Thymus (tissue), 14 donors: ENCODE data around the gene TMEM201. TPM values are rescaled to one million over a fixed set of nuclear protein-coding genes. Genes with fewer than 3 reads are reported as not detected.

Source experiments
- DNase-seq, 9 donors: peaks; one replicate each; pipeline ENCODE4 v3.0.0-alpha.2; 2013; ENCODE audit warnings: low spot score in 9 of 9, low read depth in 6 of 9, missing footprints in 1 of 9
- H3K27ac ChIP-seq, 2 donors: one replicate each; pipeline ENCODE4 v1.5.1; 2013; ENCODE audit warnings: control low read depth in 1 of 2, low read depth in 1 of 2, low read length in 1 of 2, mild to moderate bottlenecking in 1 of 2, moderate library complexity in 1 of 2
- H3K27me3 ChIP-seq, 2 donors: one replicate each; pipeline ENCODE4 v1.5.1; 2013; ENCODE audit warnings: low read length in 1 of 2; ENCODE audit not compliant: control insufficient read depth in 2 of 2, insufficient read depth in 1 of 2
- H3K36me3 ChIP-seq, 2 donors: one replicate each; pipeline ENCODE4 v1.5.1; 2013; ENCODE audit warnings: low read length in 1 of 2, mild to moderate bottlenecking in 1 of 2, moderate library complexity in 1 of 2; ENCODE audit not compliant: control insufficient read depth in 2 of 2, insufficient read depth in 2 of 2
- H3K4me1 ChIP-seq, 2 donors: one replicate each; pipeline ENCODE4 v1.5.1; 2013; ENCODE audit warnings: low read length in 2 of 2; ENCODE audit not compliant: control insufficient read depth in 2 of 2, insufficient read depth in 2 of 2
- H3K4me3 ChIP-seq, 2 donors: one replicate each; pipeline ENCODE4 v1.5.1; 2013; ENCODE audit warnings: low read length in 2 of 2, control low read depth in 1 of 2, mild to moderate bottlenecking in 1 of 2
- H3K9me3 ChIP-seq, 2 donors: one replicate each; pipeline ENCODE4 v1.5.1; 2013; ENCODE audit warnings: low read length in 1 of 2, mild to moderate bottlenecking in 1 of 2; ENCODE audit not compliant: control insufficient read depth in 2 of 2, insufficient read depth in 1 of 2
- WGBS: extraction: QIAGEN DNeasy Blood & Tissue Kit; methylation state at CpG from one replicate; pipeline ENCODE4 v1.1.7; 2013; 5-methylcytosine and 5-hydroxymethylcytosine counted together
- long read RNA-seq, 10 donors: transcript quantifications; one replicate each; lab custom pipeline, GENCODE V29; 2026
- polyA plus RNA-seq: library from polyadenylated mRNA; stranded (reverse); fragments of 200-250 nt; gene quantifications from one replicate; pipeline ENCODE4 v1.2.3, GENCODE V29; 2013
- total RNA-seq: library from RNA; stranded (reverse); fragments of 120-200 nt; gene quantifications from one replicate; pipeline ENCODE4 v1.2.4, GENCODE V29; 2013
- donor health status: healthy.

Gene TMEM201, protein sequence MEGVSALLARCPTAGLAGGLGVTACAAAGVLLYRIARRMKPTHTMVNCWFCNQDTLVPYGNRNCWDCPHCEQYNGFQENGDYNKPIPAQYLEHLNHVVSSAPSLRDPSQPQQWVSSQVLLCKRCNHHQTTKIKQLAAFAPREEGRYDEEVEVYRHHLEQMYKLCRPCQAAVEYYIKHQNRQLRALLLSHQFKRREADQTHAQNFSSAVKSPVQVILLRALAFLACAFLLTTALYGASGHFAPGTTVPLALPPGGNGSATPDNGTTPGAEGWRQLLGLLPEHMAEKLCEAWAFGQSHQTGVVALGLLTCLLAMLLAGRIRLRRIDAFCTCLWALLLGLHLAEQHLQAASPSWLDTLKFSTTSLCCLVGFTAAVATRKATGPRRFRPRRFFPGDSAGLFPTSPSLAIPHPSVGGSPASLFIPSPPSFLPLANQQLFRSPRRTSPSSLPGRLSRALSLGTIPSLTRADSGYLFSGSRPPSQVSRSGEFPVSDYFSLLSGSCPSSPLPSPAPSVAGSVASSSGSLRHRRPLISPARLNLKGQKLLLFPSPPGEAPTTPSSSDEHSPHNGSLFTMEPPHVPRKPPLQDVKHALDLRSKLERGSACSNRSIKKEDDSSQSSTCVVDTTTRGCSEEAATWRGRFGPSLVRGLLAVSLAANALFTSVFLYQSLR
- 1.7 TPM for total RNA-seq
- polyA plus RNA-seq = 4.4 TPM
- long read RNA-seq, donor 1 = 0 reads
- long read RNA-seq, donor 2 = 0 reads
- long read RNA-seq, donor 3, partial matches to known transcripts = 0 of 1 reads
- long read RNA-seq, donor 3, other reads (novel, unspliced or antisense) = 0 of 1 reads
- long read RNA-seq, donor 4 = 0 reads
- long read RNA-seq, donor 5, partial matches to known transcripts = 0 of 1 reads
- long read RNA-seq, donor 5, other reads (novel, unspliced or antisense) = 0 of 1 reads
- long read RNA-seq, donor 6, partial matches to known transcripts = 0 of 3 reads
- long read RNA-seq, donor 6, other reads (novel, unspliced or antisense) = 0 of 3 reads
- long read RNA-seq, donor 7, partial matches to known transcripts = 0 of 1 reads
- long read RNA-seq, donor 7, other reads (novel, unspliced or antisense) = 0 of 1 reads
- long read RNA-seq, donor 8 = 0 reads
- long read RNA-seq, donor 9, partial matches to known transcripts = 0 of 1 reads
- long read RNA-seq, donor 9, other reads (novel, unspliced or antisense) = 0 of 1 reads
- long read RNA-seq, donor 10, partial matches to known transcripts = 0 of 1 reads
- long read RNA-seq, donor 10, other reads (novel, unspliced or antisense) = 0 of 1 reads

DNA sequence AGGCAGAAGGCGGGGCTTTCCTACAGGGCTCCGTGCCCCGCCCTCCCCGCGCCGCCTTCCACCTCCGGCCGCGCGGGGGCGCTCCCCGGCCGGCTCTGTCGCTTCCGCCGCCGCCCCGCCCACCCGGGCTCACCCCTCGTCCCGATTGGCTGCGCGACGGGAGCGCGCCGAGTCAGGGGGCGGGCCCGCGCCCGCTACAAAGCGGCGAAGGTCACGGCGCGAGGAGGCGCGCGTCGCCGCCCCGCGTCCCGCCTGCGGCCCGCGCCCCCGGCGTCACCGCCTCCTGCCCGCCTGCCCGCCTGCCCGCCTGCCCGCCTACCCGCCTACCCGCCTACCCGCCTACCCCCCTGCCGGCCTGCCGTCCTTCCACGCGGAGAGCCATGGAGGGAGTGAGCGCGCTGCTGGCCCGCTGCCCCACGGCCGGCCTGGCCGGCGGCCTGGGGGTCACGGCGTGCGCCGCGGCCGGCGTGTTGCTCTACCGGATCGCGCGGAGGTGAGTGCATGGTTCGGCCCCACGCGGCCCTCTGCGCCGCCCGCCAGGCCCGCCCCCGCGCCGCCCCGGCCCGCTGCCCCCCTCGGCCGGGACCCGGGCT is at the start of gene TMEM201:
TSS of gene TMEM201 (plus strand) at position 361 of the 593 bp plus-strand sequence. CDS start at position 381, 20 bp downstream.
- Histone ChIP-seq H3K27me3 (peaks cover 0 to 3% of the 10 kb centered on the region in 2 donors), H3K4me3 (peak within 1 kb of the TSS; percentile 64 to 80), H3K9me3 (no peaks in the 10 kb centered on the region), H3K36me3 (peaks cover 0 to 2% of the 10 kb centered on the region in 2 donors), H3K4me1 (peaks cover 8 to 48% of the 10 kb centered on the region in 2 donors), H3K27ac (peak within 1 kb of the TSS in 1 of 2 donors; percentile 53)
- peak; percentile 69 to 96 (median 90) for DNase-seq
- WGBS = under 1% methylated on average over 94 of the region's 94 CpGs

DNA sequence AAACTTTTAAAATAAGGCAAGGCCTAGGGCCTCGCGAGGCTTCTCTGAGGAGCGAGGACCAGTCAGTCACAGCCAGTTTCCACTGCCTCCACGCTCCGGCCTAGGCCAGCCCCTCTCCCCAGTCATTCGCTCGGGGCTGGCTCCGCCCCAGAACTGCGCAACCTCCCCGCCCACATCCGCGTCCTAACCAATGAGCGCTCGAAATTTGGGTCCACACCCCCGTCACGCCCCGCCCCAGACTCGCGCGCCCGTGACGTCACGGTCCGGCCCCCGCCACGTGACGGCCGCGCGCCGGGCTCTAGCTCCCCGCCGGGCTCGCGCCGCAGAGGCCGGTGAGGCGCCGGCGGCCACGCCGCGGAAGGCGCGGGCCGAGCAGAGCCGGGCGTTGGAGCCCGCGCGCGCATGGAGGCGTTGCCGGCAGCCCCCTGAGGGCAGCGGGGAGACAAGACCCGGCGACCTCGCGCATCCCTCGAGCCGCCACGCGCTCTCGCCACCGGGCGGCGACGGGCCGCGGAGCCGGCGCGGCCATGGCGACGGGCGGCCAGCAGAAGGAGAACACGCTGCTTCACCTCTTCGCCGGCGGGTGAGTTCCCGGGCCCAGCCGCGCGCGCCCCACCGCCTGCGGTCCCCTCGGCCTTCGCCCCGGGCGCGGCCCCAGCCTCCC is 49.4 kb upstream of the TMEM201 start, which contains the start of gene SLC25A33:
TSS of gene SLC25A33 (plus strand) at position 301 of the 664 bp plus-strand sequence. CDS start at position 528, 227 bp downstream.
- Histone ChIP-seq H3K9me3 (no peaks in the 10 kb centered on the region), H3K27ac (peak within 1 kb of the TSS; percentile 63 to 70), H3K36me3 (no peaks in the 10 kb centered on the region), H3K4me3 (peak within 1 kb of the TSS; percentile 70 to 84), H3K27me3 (peaks cover 0 to 4% of the 10 kb centered on the region in 2 donors), H3K4me1 (peaks cover 11 to 26% of the 10 kb centered on the region in 2 donors)
- under 1% methylated on average over 92 of the region's 92 CpGs for WGBS
- DNase-seq = peak; percentile 87 to 96 (median 90)

DNA sequence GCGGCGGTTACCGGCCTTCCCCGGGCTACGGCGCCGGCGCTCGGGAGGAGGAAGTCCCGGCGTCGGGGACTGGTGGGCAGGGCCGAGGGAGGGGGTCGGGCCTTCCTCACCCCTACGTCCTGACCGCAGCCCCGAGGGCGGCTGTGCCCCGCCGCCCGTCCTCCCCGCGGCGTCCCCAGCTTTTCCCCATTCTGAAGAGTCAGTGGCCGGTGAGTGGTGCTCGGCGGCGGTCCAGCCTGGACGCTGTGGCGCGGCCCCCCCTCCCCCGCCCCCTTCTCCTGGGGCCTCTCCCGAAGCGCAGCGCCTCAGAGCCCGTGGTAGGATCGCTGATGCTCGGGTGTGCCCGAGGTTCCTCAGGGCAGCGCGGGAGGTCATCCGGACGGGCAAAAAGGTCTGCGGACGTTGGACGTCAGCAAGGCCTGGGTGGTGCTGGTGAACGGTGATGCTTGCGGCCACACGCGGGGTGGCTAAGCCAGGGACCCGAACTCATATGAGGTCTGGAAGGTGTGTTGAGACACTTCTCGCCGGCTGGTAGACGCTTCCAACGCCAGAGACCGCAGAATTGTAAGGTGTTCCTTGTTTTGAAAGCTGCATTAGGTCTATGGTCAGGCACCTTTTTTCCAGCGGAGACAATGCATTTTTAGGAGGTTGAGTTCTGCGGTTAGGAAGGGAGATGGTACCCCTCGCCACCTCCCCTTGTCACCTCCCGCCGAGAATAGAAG is 48.7 kb upstream of the TMEM201 start:
- Histone ChIP-seq H3K4me1 (peaks cover 11 to 26% of the 10 kb centered on the region in 2 donors), H3K9me3 (no peaks in the 10 kb centered on the region), H3K27me3 (peaks cover 0 to 4% of the 10 kb centered on the region in 2 donors), H3K4me3 (peak overlapping the region; percentile 70 to 84), H3K36me3 (no peaks in the 10 kb centered on the region), H3K27ac (peak overlapping the region in 1 of 2 donors; percentile 70)
- peak in 4 of 9 donors; percentile 28 to 65 (median 38) for DNase-seq
- 3% methylated on average over 61 of the region's 61 CpGs for WGBS

DNA sequence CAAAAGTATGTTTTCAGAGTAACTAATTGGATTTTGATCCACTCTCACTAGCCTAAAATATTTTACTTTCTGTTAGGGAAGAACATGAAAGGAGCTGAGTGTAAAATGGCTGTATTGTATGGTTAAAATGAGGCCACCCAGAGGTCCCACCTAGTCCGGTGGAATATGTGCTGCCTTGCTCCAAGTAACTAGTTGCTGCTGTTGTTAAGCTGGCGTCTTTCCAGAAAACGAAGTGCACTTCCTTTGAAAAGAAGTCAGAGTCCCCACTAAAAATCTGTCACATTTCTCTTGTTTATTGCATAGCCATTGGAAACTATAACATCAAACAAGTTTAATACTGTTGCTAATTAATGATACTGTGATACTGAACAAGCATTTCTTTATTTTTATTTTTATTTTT is 46.3 kb upstream of the TMEM201 start:
- Histone ChIP-seq H3K27me3 (peaks cover 0 to 4% of the 10 kb centered on the region in 2 donors), H3K9me3 (no peaks in the 10 kb centered on the region), H3K4me3 (no peak overlapping the region), H3K27ac (no peak overlapping the region), H3K36me3 (no peaks in the 10 kb centered on the region), H3K4me1 (peaks cover 11 to 26% of the 10 kb centered on the region in 2 donors)
- DNase-seq = no peak
- WGBS = 46% methylated on average over 3 of the region's 3 CpGs

DNA sequence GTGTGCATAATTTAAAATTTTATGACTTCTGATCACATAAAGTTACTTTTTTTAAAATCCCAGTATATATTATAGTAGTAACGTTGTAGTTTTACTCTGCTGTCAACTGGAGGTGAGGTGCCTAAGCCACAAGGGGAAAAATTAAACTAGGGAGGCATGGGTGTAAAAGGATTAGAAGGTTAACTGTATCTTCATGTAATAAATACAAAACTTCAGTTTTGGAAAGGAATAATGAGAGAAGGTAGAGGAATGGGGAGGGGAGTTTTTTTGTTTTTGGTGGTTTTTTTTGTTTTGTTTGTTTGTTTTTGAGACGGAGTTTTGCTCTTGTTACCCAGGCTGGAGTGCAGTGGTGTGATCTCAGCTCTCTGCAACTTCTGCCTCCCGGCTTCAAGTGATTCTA is 43.8 kb upstream of the TMEM201 start:
- H3K27ac ChIP-seq = no peak overlapping the region
- no peak overlapping the region for H3K4me3 ChIP-seq
- no peaks in the 10 kb centered on the region for H3K36me3 ChIP-seq
- DNase-seq = no peak
- H3K9me3 ChIP-seq = no peaks in the 10 kb centered on the region
- WGBS = 98% methylated on average over 3 of the region's 3 CpGs
- peaks cover 5 to 12% of the 10 kb centered on the region in 2 donors for H3K4me1 ChIP-seq
- H3K27me3 ChIP-seq = peaks cover 0 to 3% of the 10 kb centered on the region in 2 donors

DNA sequence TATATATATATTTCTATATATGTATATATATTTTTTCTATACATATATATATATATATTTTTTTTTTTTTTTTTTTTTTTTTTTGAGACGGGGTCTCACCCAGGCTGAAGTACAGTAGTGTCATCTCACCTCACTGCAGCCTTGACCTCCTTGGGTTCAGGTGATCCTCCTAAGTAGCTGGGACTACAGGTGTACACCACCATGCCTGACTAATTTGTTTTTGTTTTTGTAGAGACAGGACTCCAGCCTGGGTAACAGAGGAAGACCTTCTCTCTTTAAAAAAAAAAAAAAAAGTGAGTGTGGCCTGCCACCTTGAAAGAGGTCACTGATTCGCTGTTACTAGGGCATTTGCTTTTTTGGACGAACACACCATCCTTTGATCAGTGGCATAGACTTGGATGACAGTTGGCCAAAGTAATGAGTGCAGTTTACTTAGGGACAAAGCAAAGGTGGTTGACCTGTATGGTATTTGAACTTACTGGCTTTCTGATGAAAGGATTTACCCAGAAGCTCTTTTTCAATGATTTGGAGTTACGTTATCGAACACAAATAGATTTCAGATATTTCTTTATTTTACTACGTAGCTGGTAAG is 38.7 kb upstream of the TMEM201 start:
- no peak for DNase-seq
- peaks cover 0 to 3% of the 10 kb centered on the region in 2 donors for H3K36me3 ChIP-seq
- WGBS = 98% methylated on average over 6 of the region's 6 CpGs
- H3K27me3 ChIP-seq = no peaks in the 10 kb centered on the region
- H3K4me1 ChIP-seq = no peaks in the 10 kb centered on the region
- no peak overlapping the region for H3K4me3 ChIP-seq
- H3K9me3 ChIP-seq = no peaks in the 10 kb centered on the region
- H3K27ac ChIP-seq = no peak overlapping the region

DNA sequence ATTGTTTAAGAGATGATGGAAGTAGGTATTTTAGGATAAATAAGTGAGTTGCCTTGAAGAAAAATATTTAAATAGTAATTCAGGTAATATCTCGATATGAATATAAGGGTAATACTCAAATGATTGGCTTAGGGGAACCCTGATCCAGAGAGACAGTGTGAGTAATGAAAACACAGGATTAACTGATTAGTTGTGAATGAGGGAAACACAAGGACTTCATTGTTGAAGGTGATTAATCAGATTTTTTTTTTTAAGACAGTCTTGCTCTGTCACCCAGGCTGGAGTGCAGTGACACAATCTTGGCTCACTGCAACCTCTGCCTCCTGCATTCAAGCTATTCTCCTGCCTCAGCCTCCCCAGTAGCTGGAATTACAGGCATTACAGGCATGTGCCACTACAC is 36.7 kb upstream of the TMEM201 start:
- no peaks in the 10 kb centered on the region for H3K27me3 ChIP-seq
- H3K4me1 ChIP-seq = peaks cover 0 to under 1% of the 10 kb centered on the region in 2 donors
- 98% methylated on average over 1 of the region's 1 CpG for WGBS
- no peaks in the 10 kb centered on the region for H3K9me3 ChIP-seq
- no peak overlapping the region for H3K27ac ChIP-seq
- H3K36me3 ChIP-seq = peaks cover 8 to 11% of the 10 kb centered on the region in 2 donors
- no peak for DNase-seq
- no peak overlapping the region for H3K4me3 ChIP-seq
